GM23248 (cell line): Measurements from ENCODE around the gene SUSD6.

Source experiments
- EZH2 ChIP-seq: fragments of 200-600 bp; sonication (generic); IDR thresholded peaks from 2 replicates; pipeline ENCODE4 v1.6.1; 2018; ENCODE audit warnings: antibody characterized with exemption, mild to moderate bottlenecking; ENCODE audit not compliant: insufficient read depth, poor library complexity, severe bottlenecking
- EZH2phosphoT487 ChIP-seq: fragments of 200-600 bp; sonication (generic); IDR thresholded peaks from 2 replicates; pipeline ENCODE4 v1.6.1; 2018; ENCODE audit warnings: antibody characterized with exemption, moderate library complexity, mild to moderate bottlenecking, low read depth; ENCODE audit not compliant: insufficient read depth

DNA sequence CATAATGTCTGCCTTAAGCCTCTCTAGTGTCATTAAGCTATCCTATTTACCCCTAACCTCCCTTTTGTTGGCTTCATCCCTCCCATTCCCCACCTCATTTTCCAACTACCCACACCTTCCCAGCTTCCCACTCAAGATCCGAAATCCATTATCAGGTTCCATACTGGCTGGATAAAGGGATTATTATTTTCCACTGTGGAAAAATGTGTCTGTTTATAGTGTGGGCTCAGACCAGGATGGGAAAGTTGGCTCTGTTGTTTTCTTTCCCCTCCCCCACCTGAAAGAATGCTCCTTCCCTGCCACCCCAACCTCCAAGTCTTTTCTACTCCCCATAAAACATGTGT, 49.8 kb downstream of the SUSD6 start:
- TF ChIP-seq EZH2phosphoT487 (no peak), EZH2 (no peak)
